HL-60/S4 treated with phorbol 12-myristate 13-acetate at 8.2 ng/mL for 4 days and 3 days (cell line): Measurements from ENCODE around the gene P4HB.

Source experiments
- in situ Hi-C: fragments of 300-500 bp; cut with MboI; formaldehyde crosslinking; loops from 2 replicates; pipeline ENCODE4 v1.15.0; 2022; ENCODE audit warnings: low sequenced_read_pairs

The P4HB gene

GRCh38 chr17:81869221-81870130 is 9.1 kb upstream of the P4HB start:
- in situ Hi-C loops = no loop called here

- in situ Hi-C loops = no loop called here
These were observed 8.4 kb upstream of the P4HB start for GRCh38 chr17:81868674-81869220.

- in situ Hi-C loops = no loop called here
These were observed 7.8 kb upstream of the P4HB start for GRCh38 chr17:81867991-81868673.

- in situ Hi-C loops = no loop called here
These were observed 7.0 kb upstream of the P4HB start for GRCh38 chr17:81867170-81867990.

DNA sequence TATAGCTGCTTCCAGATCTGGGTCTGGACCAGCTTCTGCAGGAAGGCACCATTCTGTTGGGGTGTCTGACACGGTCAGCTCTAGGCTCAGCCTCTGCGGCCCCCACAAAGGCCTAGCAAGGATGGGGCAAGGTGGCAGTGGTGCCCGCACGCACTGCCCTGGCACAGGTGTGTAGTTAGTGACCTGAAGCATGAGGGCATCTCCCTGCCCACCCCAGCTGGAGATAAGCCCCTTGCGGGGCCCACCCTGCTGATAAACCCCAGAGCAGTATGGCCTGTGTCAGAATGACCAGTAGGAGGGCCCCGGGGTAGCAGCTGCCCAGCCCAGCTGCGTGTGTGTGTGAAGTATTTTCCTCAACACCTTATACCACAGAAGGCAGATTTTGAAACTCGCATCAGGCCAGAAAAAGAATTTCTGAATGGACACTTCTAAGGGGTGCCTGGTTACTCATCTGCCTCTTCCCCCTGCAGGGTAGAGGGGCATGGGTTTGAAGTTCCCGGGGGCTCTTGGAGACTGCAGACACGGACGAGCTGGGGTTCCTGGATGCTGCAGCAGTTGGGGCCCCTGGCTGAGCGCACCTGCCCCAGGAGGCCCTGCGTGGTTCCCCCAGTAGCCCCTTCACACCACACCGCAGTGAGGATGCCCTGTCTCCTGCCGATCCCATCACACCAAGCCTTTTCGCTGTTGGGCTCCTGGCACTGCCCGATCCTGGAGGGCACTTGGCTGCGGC is 6.3 kb upstream of the P4HB start:
- in situ Hi-C loops = no loop called here

DNA sequence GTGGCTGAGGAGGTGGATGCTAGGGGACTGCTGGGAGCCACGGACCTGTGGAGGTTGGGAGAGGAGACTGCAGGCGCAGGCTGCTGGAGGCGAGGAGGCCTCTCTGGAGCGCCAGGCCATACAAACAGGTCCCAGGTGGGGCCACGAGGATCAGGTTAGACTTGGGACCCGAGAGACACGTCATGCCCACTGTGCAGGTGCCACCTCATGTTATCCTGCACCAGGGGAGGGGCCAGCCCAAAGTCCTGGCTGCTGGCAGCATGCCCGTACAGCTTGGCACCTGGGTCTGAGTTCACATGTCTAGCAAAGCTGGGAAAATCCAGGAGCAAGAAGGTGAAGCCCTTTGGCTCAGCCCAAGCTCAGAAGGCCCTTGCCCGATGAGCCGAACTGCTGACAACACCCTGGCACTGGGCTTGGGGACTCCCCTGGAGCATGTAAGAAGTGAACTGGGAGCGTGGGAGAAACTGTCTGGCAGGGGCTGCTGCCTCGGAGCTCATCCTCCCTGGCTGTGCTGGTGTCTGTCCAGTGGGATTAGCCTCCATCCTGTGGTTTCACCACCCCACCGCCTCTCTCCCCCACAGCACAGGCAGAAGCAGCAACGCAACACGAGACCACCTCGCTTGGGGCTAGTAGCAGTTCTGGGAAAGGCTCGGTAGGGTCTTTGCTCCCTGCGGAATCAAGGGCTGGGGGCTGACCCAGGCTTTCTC is 5.6 kb upstream of the P4HB start:
- in situ Hi-C loops = no loop called here

- in situ Hi-C loops = no loop called here
These were observed 5.0 kb upstream of the P4HB start for GRCh38 chr17:81865358-81865732.

GRCh38 chr17:81863833-81864768 is 3.8 kb upstream of the P4HB start:
- in situ Hi-C loops = no loop called here

- in situ Hi-C loops = no loop called here
These were observed 2.9 kb upstream of the P4HB start for GRCh38 chr17:81863123-81863675.

GRCh38 chr17:81860756-81861568 is 627 bp upstream of the P4HB start:
- in situ Hi-C loops = no loop called here

- in situ Hi-C loops = no loop called here
These were observed 1.1 kb downstream of the P4HB start for GRCh38 chr17:81858967-81859905.

DNA sequence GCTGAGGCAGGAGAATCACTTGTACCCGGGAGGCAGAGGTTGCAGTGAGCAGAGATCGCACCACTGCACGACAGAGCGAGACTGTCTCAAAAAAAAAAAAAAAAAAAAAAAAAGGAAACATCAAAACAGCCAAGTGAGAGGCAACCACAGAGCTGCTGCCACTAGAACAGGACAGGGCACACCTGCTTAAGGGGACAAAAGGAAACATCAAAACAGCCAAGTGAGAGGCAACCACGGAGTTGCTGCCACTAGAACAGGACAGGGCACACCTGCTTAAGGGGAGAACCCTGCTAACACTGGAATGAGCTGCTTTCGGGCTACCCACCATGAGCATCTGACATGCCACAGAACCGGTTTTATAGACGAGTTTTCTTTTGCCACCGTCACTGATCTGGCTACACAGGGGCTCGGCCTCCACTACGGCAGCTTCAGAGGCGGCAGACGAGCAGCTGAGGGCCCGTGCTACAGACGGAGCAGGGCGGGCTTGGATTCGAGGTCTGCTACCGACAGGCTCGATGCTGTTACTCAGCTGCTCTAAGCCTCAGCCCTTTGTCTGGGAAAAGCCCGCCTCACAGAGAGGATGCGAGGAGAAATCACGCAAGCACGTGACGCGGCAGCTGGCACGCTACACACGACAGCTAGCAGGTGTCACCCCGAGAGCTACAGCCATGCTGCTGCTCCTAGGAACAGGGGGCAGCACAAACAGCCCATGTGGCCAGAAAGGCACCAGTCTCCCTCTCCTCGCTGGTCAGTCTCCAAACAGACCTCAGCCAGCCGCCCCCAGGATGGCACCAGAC is 2.0 kb downstream of the P4HB start:
- in situ Hi-C loops = no loop called here

- in situ Hi-C loops = no loop called here
These were observed 5.2 kb downstream of the P4HB start for GRCh38 chr17:81854974-81855774.

- in situ Hi-C loops = no loop called here
These were observed 8.1 kb downstream of the P4HB start for GRCh38 chr17:81852237-81852636.

GRCh38 chr17:81851423-81851822 is 8.9 kb downstream of the P4HB start:
- in situ Hi-C loops = no loop called here
